CD4-positive, alpha-beta memory T cell (primary cell): Measurements from ENCODE around the gene PTPRH. TPM values are rescaled to one million over a fixed set of nuclear protein-coding genes. Genes with fewer than 3 reads are reported as not detected.
A peak's percentile ranks its signal among the peaks of the same experiment; 100 is the strongest.
"Not testable (repeated sequence)": the region's sequence is repeated elsewhere in the genome, so short reads cannot be mapped to it uniquely, and the experiment has no call there.

Experiments
- CTCF ChIA-PET: fragments of 350-600 bp; sonication (Branson Sonifier 250); formaldehyde crosslinking; loops from one replicate; lab custom pipeline; 2021; ENCODE audit warnings: inconsistent platforms; ENCODE audit not compliant: partially characterized antibody; lab: Charles Lee
- POLR2A ChIA-PET: fragments of 350-600 bp; sonication (Branson Sonifier 250); formaldehyde crosslinking; loops from one replicate; lab custom pipeline; 2021; ENCODE audit not compliant: partially characterized antibody; lab: Charles Lee
- DNase-seq, 5 donors: peaks; one replicate each; pipeline versions ENCODE4 v3.0.0 to v3.0.0-alpha.2; 2020 to 2022; ENCODE audit warnings: mixed read lengths in 1 of 5
- H3K27ac ChIP-seq: one replicate; pipeline ENCODE4 v1.7.0; 2013; ENCODE audit warnings: low read depth, low read length
- H3K27me3 ChIP-seq: 2 replicates; pipeline ENCODE4 v1.7.0; 2013; ENCODE audit warnings: mild to moderate bottlenecking, low read length, moderate library complexity; ENCODE audit not compliant: insufficient read depth
- H3K36me3 ChIP-seq: 2 replicates; pipeline ENCODE4 v1.7.0; 2013; ENCODE audit warnings: mild to moderate bottlenecking, low read length, moderate library complexity; ENCODE audit not compliant: insufficient read depth
- H3K4me1 ChIP-seq: 2 replicates; pipeline ENCODE4 v1.7.0; 2013; ENCODE audit warnings: mild to moderate bottlenecking, low read length, moderate library complexity; ENCODE audit not compliant: insufficient read depth
- H3K4me3 ChIP-seq, 2 donors: one replicate each; pipeline ENCODE4 v1.7.0; 2013; ENCODE audit warnings: low read length in 2 of 2, mild to moderate bottlenecking in 1 of 2
- H3K9me3 ChIP-seq, 2 donors: one replicate each; pipeline ENCODE4 v1.7.0; 2013; ENCODE audit warnings: low read length in 2 of 2, control low read depth in 1 of 2; ENCODE audit not compliant: control insufficient read depth in 1 of 2
- H3K27ac Mint-ChIP-seq, 7 donors: one replicate each; pipeline ENCODE4 v1.8.0; 2020 to 2021; ENCODE audit warnings: mixed read lengths in 7 of 7, mild to moderate bottlenecking in 6 of 7, inconsistent platforms in 3 of 7, moderate library complexity in 3 of 7
- H3K27me3 Mint-ChIP-seq, 2 donors: one replicate each; pipeline ENCODE4 v1.8.0; 2020 to 2021; ENCODE audit warnings: mixed read lengths in 2 of 2
- H3K36me3 Mint-ChIP-seq, 2 donors: one replicate each; pipeline ENCODE4 v1.8.0; 2020 to 2021; ENCODE audit warnings: mixed read lengths in 2 of 2, inconsistent platforms in 1 of 2, mild to moderate bottlenecking in 1 of 2
- H3K4me1 Mint-ChIP-seq, 4 donors: one replicate each; pipeline ENCODE4 v1.8.0; 2020 to 2021; ENCODE audit warnings: mixed read lengths in 4 of 4, mild to moderate bottlenecking in 1 of 4
- H3K4me3 Mint-ChIP-seq, 8 donors: one replicate each; pipeline ENCODE4 v1.8.0; 2020 to 2021; ENCODE audit warnings: mixed read lengths in 8 of 8, mild to moderate bottlenecking in 7 of 8, moderate library complexity in 6 of 8, inconsistent platforms in 3 of 8
- H3K9me3 Mint-ChIP-seq, 8 donors: one replicate each; pipeline ENCODE4 v1.8.0; 2020 to 2021; ENCODE audit warnings: mixed read lengths in 8 of 8, mild to moderate bottlenecking in 5 of 8, inconsistent platforms in 3 of 8, moderate library complexity in 1 of 8
- intact Hi-C: fragments of 100-400 bp; cut with micrococcal nuclease; formaldehyde crosslinking; loops from one replicate; pipeline ENCODE4 v1.15.1; 2023
- polyA plus RNA-seq, 2 donors: library from polyadenylated mRNA; unstranded; fragments of 300-500 nt; fragmentation: Illumina TruSeq; gene quantifications; one replicate each; pipeline ENCODE4 v1.2.3, GENCODE V29; 2021
- total RNA-seq, 2 experiments: library from RNA; stranded (reverse); gene quantifications; one replicate each; pipeline ENCODE4 v1.2.3, GENCODE V29; 2021

Gene PTPRH
- total and polyA plus RNA-seq, 4 experiments from 2014 or later, result not detected

GRCh38 chr19:55172741-55173140 lies 36.6 kb downstream of the PTPRH start:
- H3K36me3 Mint-ChIP-seq, result no peaks in the 10 kb centered on the region
- H3K9me3 Mint-ChIP-seq, result peaks cover 0 to 2% (median 0%) of the 10 kb centered on the region in 8 donors
- no peak for DNase-seq
- H3K4me3 Mint-ChIP-seq, result peak overlapping the region in 5 of 8 donors; percentile 53 to 73 (median 70)
- Histone ChIP-seq H3K9me3 (no peaks in the 10 kb centered on the region), H3K4me1 (peaks cover 15% of the 10 kb centered on the region), H3K36me3 (no peaks in the 10 kb centered on the region), H3K27me3 (peaks cover 40% of the 10 kb centered on the region), H3K27ac (no peak overlapping the region), H3K4me3 (no peak overlapping the region)
- intact Hi-C loops, result no loop called here
- ChIA-PET CTCF (no interaction called here), POLR2A (no interaction called here)
- H3K27ac Mint-ChIP-seq, result peak overlapping the region in 1 of 7 donors; percentile 19
- peaks cover 53 to 61% of the 10 kb centered on the region in 2 donors for H3K27me3 Mint-ChIP-seq
- H3K4me1 Mint-ChIP-seq, result peaks cover 2 to 31% (median 13%) of the 10 kb centered on the region in 4 donors

GRCh38 chr19:55172318-55172717 lies 37.0 kb downstream of the PTPRH start:
- H3K9me3 ChIP-seq, result not testable (repeated sequence)

GRCh38 chr19:55171440-55171839 lies 37.9 kb downstream of the PTPRH start:
- H3K27me3 ChIP-seq, result peaks cover 39% of the 10 kb centered on the region
- no peak overlapping the region for H3K27ac Mint-ChIP-seq
- POLR2A ChIA-PET, result no interaction called here

More at GRCh38 chr19:55172318-55172717, 37.0 kb downstream of the PTPRH start:
- Histone ChIP-seq H3K4me1 (peaks cover 16% of the 10 kb centered on the region), H3K27me3 (peaks cover 39% of the 10 kb centered on the region)
- intact Hi-C loops, DNase-seq, H3K36me3 ChIP-seq, POLR2A ChIA-PET, H3K27ac ChIP-seq, H3K36me3 Mint-ChIP-seq, H3K4me3 ChIP-seq, H3K9me3 Mint-ChIP-seq, H3K27ac Mint-ChIP-seq: not testable (repeated sequence)
- Mint-ChIP-seq H3K4me1 (peaks cover 2 to 29% (median 13%) of the 10 kb centered on the region in 4 donors), H3K27me3 (peaks cover 55 to 62% of the 10 kb centered on the region in 2 donors), H3K4me3 (peak overlapping the region in 2 of 8 donors; percentile 53 to 72)
- CTCF ChIA-PET, result interaction anchor here (1.4 kb wide), 1 partner anchor 11 kb away, joined by 3 read pairs; no protein-coding TSS in a partner anchor

GRCh38 chr19:55169136-55169535 lies 40.2 kb downstream of the PTPRH start:
- Histone ChIP-seq H3K27ac (no peak overlapping the region), H3K27me3 (peaks cover 28% of the 10 kb centered on the region), H3K4me1 (peaks cover 24% of the 10 kb centered on the region), H3K36me3 (no peaks in the 10 kb centered on the region), H3K4me3 (no peak overlapping the region), H3K9me3 (no peaks in the 10 kb centered on the region)
- no peaks in the 10 kb centered on the region for H3K36me3 Mint-ChIP-seq
- peaks cover 0 to 9% (median 2%) of the 10 kb centered on the region in 8 donors for H3K9me3 Mint-ChIP-seq
- intact Hi-C loops, result no loop called here
- no peak overlapping the region for H3K27ac Mint-ChIP-seq
- CTCF ChIA-PET, result interaction anchor here (1.2 kb wide), 1 partner anchor 8 kb away, joined by 3 read pairs; no protein-coding TSS in a partner anchor
- no peak overlapping the region for H3K4me3 Mint-ChIP-seq
- peaks cover 11 to 37% (median 20%) of the 10 kb centered on the region in 4 donors for H3K4me1 Mint-ChIP-seq
- H3K27me3 Mint-ChIP-seq, result peaks cover 51 to 66% of the 10 kb centered on the region in 2 donors
- DNase-seq, result no peak
- POLR2A ChIA-PET, result no interaction called here

More at GRCh38 chr19:55171440-55171839, 37.9 kb downstream of the PTPRH start:
- DNase-seq, result no peak
- intact Hi-C loops, result no loop called here
- Histone ChIP-seq H3K27ac (no peak overlapping the region), H3K9me3 (no peaks in the 10 kb centered on the region), H3K4me3 (no peak overlapping the region), H3K36me3 (no peaks in the 10 kb centered on the region), H3K4me1 (peaks cover 24% of the 10 kb centered on the region)
- Mint-ChIP-seq H3K36me3 (no peaks in the 10 kb centered on the region), H3K4me3 (peak overlapping the region in 2 of 8 donors; percentile 27 to 30), H3K9me3 (peaks cover 0 to 6% (median 3%) of the 10 kb centered on the region in 8 donors), H3K27me3 (peaks cover 55 to 62% of the 10 kb centered on the region in 2 donors), H3K4me1 (peaks cover 9 to 38% (median 21%) of the 10 kb centered on the region in 4 donors)
- CTCF ChIA-PET, result interaction anchor here (1.4 kb wide), 1 partner anchor 11 kb away, joined by 3 read pairs; no protein-coding TSS in a partner anchor

GRCh38 chr19:55166530-55167268 lies 42.6 kb downstream of the PTPRH start, which contains the start of gene DNAAF3:
Gene DNAAF3 (minus strand): TSS chr19:55166613. CDS start chr19:55166413, 200 bp downstream.
- peak within 1 kb of the TSS in 6 of 7 donors; percentile 53 to 80 (median 71) for H3K27ac Mint-ChIP-seq
- Histone ChIP-seq H3K4me3 (no peak within 1 kb of the TSS), H3K9me3 (no peaks in the 10 kb centered on the region), H3K27ac (no peak within 1 kb of the TSS), H3K4me1 (peaks cover 14% of the 10 kb centered on the region), H3K27me3 (peaks cover 26% of the 10 kb centered on the region), H3K36me3 (no peaks in the 10 kb centered on the region)
- POLR2A ChIA-PET, result interaction anchor here (0.6 kb wide), 1 partner anchor 275 kb away, joined by 3 read pairs; no protein-coding TSS in a partner anchor
- intact Hi-C loops, result no loop called here
- H3K36me3 Mint-ChIP-seq, result no peaks in the 10 kb centered on the region
- H3K4me3 Mint-ChIP-seq, result peak within 1 kb of the TSS; percentile 15 to 86 (median 56)
- peaks cover 44 to 58% of the 10 kb centered on the region in 2 donors for H3K27me3 Mint-ChIP-seq
- H3K4me1 Mint-ChIP-seq, result peaks cover 10 to 19% (median 10%) of the 10 kb centered on the region in 4 donors
- DNase-seq, result peak; percentile 36 to 58 (median 57)
- H3K9me3 Mint-ChIP-seq, result peaks cover 0 to 9% (median 2%) of the 10 kb centered on the region in 8 donors
- CTCF ChIA-PET, result interaction anchor here (0.9 to 1.9 kb wide), 3 partner anchors 23 to 26 kb away, joined by 3 to 6 read pairs (median 5); no protein-coding TSS in a partner anchor

- intact Hi-C loops, result no loop called here
- POLR2A ChIA-PET, result no interaction called here
- H3K27ac Mint-ChIP-seq, result peak overlapping the region in 3 of 7 donors; percentile 44 to 77 (median 69)
Observed at GRCh38 chr19:55165952-55166529, 43.3 kb downstream of the PTPRH start.

More at GRCh38 chr19:55165952-55166529, 43.3 kb downstream of the PTPRH start:
- Histone ChIP-seq H3K27me3 (peaks cover 24% of the 10 kb centered on the region), H3K27ac (no peak overlapping the region), H3K4me1 (peaks cover 14% of the 10 kb centered on the region), H3K4me3 (no peak overlapping the region), H3K9me3 (no peaks in the 10 kb centered on the region), H3K36me3 (no peaks in the 10 kb centered on the region)
- peak in 2 of 5 donors; percentile 32 to 49 for DNase-seq
- CTCF ChIA-PET, result interaction anchor here (1.3 to 1.9 kb wide), 2 partner anchors 22 to 25 kb away, joined by 3 to 6 read pairs; no protein-coding TSS in a partner anchor
- Mint-ChIP-seq H3K27me3 (peaks cover 41 to 52% of the 10 kb centered on the region in 2 donors), H3K9me3 (peaks cover 0 to 9% (median 2%) of the 10 kb centered on the region in 8 donors), H3K4me3 (peak overlapping the region in 6 of 8 donors; percentile 15 to 86 (median 58)), H3K4me1 (peaks cover 10 to 13% (median 10%) of the 10 kb centered on the region in 4 donors), H3K36me3 (no peaks in the 10 kb centered on the region)
